Activated gamma-delta T cell treated with Interleukin-2 at 50 U/mL for 16 hours (primary cell): ENCODE measurements around the gene CHST3.

Source experiments
- DNase-seq: peaks from one replicate; pipeline ENCODE4 v3.0.0-alpha.2; 2020

Gene CHST3

DNA sequence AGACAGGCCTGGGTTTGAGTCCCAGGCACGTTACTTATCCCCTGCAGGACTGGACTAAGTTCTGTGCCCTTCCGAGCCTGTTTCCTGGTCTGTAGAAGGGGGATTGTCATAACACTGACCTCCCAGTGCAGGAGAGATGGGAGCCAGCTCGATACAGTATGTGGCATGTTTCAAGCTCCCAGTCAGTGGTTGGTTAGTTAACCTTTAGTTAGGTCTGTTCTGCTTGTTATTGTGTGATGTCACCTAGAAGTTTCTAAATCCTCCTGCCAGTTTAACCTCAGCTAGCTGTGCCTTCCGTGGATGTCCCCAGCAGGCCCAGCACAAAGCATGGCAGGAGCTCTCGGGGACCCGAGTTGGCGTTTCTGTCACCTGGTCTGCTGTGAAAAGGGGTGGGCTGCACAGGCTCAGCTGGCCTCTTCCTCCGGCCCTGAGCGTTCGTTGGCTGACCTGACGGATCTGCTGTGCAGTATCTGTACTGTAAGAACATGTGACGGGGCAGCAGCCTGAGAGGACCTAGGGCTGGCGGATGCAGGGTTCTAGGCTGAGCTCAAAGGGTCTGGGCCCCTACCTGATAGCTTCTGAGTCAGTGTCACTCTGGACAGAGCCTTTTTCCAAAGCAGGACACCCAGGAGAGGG, 71.2 kb downstream of the CHST3 start:
- no peak for DNase-seq

DNA sequence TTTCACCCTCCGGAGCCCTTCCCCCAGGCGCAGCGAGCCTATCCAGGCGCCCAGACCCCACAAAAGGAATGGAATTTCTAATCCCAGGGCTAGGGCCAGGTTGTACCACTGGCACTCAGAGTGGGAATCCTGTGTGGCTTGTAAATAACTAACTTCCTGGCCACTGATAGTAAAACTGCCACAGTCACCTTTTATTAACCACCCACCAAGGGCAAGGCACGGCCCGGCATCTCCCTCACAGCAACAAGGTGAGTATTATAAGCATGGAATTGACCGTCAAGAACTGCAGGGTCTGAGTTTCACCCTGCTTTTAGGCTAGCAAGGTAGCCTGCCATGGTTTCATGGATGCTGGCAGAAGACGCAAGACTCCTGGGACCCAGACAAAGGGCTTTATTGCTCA, 73.1 kb downstream of the CHST3 start:
- no peak for DNase-seq

DNA sequence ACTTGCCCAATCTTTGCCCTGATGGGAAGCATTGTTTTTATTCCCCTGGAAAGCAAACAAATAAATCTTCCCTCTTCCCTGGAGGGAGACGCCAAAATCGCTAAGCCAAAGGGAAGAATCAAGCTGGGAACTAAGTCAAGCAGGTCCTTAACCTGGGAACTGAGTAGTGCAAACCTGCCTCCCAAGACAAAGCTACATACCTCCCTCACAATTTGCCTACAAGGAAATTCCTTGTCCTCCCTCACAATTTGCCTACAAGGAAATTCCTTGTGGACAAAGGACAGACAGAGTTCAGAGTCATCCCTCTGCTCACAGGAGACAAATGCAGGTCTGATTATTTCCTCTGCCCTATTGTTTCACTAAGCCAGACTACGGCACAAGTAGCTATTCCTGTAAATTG, 73.6 kb downstream of the CHST3 start:
- DNase-seq, result no peak

DNA sequence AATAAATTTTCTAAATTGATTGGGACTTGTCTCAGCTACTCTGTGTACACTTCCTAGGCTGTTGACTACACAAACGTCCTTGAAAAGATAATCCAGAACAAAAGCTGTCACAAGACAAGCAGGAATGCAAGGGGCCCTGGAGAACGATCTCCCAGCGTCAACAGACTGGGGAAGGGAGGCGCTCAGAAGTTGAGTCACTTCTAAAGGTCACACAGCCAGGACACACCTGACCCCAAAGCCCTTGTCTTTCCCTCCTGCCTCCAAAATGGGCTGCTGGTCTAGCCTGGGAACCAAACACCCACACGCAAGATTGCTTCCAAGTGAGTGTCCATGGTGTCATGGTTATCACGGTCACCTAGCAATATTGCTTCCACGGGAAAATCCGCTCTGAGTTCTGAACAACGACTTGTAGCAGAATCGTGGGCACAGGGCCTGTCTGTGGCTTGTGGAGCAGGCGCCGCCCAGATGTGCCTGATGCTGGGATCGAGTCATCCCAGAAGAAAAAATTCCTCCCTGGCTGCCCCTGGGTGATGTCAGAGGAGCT, 74.3 kb downstream of the CHST3 start:
- DNase-seq, result no peak

DNA sequence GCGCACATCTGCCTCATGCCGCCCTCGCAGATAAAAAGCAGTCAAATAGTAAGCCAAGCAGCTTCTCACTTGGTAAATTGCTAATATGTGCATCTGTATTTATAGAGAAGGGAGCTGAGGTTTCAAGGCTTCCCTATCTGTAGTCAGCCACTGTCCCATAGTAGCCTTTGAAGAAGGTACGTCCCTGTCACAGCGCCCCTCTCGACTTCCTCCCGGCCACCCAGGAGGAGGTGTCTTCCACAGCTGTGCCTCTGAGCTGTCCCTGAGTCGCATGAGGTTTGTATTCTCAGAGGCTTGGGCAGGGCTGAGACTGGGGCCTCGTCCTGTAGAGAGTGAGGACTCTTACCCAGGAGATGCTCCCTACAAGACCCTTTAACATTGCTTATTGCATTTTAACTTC, 75.2 kb downstream of the CHST3 start:
- DNase-seq, result no peak

DNA sequence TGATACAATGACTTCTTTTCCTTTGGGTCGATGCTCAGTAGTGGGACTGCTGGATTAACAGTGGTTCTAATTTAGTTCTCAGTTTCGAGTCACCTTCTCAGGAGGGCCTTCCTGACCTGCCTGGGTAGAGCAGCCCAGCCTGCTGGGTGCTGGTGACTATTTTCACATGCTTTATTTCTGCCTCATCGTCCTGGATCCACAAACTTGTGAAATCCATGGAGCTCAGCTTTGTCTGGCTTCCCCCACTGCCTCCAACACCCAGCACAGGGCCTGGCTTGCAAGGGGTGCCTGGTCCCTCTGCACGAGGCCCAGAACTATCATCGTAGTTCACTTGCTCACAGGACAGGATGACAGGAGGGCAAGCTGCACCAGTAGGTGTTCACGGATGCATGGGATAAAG, 77.3 kb downstream of the CHST3 start:
- no peak for DNase-seq

DNA sequence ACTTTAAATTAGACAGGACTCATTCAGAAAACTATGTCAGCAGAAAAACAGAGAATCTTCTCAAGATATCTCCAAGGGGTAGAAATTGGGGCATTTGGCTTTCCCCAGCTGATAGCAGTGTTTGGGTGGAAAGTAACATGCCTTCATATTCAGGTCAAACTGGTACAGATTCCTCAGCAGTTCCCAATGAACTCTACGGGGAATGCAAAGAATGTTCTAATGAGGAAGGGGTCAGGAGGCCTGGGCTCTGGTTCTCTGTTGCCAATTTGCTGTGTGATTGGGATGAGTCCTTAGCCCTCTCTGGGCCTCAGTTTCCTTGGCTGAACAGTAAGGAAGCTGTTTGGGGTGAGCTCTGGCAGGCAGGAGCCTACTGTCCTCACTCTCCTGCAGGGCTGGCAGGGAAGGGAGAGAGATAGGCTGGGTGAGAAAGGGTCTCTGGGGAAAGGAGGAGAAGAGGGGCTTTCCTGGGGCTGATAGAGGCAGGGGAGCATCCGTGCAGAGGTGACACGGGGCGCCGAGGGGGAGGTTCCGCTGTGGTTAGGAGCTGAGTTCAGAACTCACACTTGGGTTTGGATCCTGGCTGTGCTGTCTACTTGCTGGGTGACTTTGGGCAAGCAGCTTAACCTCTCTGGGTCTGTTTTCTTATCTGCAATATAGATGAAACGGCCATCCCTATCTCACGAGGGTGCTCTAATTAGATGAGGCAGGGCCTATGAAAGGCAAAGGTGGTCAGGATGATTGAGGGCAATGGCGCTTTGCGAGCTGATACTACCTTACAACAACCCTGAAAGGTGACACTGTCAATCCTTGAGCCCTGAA, 79.0 kb downstream of the CHST3 start:
- no peak for DNase-seq

DNA sequence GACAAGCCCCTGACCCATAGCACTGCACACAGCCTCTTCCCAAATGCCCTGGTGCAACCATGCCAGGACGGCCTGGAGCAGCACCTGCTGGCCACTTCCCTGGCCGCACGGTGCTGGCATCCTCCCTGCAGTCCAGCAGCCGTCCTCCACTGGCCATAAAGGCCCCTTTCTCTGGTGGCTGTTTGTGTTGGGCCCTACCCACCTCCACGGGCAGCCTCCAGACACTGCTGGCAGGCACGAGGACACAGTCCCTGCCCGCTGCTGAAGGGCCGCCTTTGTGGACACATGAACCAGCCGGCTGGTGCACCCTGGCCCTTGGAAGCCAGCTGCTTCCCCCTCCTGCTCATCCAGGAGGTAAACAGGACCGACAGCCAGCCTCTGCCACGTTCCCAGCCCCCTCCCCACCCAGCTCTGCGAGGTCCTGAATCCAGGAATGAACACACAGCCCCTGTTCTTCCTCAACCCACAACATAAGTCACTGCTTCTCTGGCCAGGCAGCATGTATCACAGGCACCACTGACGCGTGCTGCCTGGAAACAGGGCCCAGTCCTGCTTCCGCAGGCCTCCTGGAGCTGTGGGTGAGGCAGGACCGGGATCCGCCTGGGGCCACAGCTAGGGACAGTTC, 80.3 kb downstream of the CHST3 start:
- DNase-seq, result no peak

DNA sequence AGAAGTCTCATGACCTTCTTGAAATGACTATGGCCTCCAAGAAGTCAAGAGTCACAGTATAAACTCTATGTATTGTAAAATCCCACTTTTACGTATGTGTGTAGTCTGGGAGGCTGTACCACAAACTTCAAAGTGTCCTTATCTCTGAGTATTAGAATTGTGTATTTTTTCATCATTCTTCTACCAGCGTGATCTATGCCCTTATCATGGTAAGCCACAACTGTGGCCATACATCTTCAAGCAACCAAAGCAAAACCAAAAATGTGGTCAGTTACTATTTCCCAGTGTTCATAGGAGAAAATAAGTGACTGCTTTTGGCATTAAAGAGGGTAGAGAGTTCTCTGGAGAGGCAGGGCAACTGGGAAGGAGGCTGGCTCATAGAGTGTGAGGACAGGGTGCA, 81.4 kb downstream of the CHST3 start:
- no peak for DNase-seq

DNA sequence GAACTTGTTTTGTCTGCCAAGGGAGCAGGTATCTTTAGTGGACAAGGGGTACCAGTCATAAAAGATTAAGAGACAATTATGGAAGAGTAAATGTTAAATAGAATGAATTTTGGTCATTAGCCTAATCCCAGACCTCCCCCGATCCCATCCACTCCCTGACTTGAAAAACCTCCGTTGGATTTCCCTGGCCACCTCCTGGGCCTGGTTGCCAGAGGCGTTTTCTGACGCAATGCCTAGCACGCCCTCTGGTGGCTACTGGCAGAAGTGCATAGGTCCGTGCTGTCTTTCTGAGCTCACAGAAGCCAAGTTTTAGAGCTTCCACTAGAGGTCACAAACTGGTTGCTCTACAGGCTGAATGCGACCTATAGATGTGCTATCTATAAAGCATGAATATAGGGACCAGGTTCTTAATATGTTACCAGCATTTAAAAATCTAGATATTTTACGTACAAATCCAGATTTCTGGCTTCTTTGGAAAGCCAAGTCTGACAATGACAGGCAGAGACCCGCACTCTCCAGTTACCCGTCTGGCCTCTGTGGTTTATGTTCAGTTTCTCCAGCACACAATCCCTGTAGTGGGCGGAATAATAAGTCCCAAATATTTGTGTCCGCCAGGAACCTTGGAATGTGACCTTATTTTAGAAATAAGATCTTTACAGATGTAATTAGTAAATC, 84.4 kb downstream of the CHST3 start:
- peak; percentile 92 for DNase-seq

DNA sequence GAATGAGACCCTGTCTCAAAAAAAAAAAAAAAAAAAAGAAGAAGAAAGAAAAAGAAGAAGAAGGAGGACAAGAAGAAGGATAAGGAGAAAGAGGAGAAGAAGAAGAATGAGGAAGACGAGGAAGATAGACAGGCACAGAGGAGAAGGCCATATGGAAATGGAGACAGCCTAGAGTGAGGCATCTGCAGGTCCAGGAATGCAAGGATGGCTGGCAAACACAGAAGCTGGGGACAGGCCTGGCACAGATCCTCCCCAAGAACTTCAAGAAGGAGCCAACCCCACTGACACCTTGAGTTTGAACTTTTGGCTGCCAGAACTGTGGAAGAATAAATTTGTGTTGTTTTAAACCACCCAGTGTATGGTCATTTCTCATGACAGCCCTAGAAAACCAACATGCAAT, 85.3 kb downstream of the CHST3 start:
- no peak for DNase-seq

DNA sequence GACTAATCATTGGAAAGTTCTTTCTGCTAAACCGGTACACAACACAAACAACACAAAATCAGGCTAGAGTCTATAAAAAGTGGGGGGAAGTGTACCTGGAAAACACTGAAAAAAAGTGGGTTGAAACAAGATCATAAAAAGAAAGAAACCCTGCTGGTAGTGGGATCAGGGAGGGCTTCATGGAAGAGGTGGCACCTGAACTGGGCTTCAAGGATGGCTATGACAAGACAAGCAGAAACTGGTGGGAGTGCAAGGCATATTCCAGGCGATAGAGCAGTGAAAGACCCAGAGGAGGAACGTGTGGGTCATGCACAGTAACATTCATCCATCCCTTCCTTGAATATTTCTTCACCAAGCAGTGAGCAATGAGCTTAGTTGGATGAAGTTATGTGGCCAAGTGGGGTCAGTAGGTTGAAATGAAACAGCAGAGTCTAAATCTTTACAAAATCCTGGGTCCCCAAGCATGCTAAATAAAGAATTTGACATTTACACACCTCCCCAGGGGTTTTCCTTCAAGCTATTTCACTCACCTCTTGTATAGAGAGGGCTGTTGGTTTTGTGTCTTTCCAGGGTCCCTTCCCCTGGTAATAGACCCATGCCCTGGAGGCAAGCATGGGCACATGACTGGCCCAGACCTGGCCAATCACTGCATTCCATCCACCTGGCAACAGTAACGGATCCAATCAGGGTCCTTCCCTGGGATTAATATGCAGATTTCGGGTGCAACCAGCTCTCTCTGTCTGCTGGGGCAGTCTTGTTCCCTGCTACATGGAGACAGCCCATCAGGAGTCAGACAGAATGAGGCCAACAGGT, 86.0 kb downstream of the CHST3 start:
- no peak for DNase-seq

DNA sequence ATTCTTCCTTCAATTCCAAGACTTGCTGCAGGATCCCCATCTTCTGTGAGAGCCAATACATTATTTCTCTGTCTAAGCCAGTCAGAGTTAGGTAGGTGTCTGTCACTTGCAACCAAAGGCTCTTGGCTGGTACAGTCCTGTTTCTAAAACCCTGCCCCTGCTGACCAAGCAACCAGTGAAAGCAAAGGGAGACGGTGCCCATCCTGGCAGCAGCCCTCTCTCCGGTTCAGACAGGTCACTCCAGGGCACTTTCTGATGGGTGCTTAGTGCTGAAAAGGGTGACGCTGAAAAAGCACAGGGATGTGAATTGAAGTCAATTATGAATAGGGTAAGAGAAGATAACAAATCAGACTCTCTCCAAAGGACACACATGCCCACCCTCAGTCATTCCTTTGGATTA, 86.7 kb downstream of the CHST3 start:
- DNase-seq, result no peak

DNA sequence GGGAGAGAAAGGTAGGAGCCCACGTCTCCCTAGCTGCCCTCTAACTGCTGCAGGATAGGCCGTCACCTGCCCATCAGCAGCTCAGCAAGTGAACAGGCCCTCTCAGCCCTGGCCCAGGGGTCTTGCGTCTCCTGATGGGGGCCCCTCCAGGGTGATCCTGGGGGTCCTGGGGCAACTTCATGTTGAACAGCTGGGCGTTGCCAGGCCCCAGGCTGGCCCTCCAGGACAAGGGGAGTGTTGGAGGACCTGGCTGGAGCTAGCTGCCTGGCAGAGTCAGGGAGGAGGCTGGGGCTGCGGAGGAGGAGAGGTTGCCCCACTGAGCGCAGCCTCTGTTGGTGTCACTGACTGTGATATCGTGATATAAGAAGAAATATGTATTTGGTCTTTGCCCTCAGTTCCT, 89.5 kb downstream of the CHST3 start:
- no peak for DNase-seq

DNA sequence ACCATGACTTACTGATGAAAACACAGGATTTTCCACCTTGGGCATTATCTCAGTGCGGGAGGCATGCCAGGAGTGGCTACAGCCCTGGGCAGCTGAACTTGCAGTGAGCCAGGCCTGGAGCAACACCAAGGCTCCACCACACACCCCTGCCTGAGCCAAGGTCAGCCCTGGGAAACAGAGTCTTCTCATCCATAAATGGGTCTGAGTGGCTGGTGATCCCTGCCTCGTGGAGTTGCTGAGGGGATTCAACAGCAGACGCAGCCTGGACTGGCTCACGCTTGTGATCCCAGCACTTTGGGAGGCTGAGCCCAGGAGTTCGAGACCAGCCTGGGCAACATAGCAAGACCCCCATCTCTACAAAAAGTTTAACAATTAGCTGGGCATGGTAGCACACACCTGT, 91.9 kb downstream of the CHST3 start:
- no peak for DNase-seq

DNA sequence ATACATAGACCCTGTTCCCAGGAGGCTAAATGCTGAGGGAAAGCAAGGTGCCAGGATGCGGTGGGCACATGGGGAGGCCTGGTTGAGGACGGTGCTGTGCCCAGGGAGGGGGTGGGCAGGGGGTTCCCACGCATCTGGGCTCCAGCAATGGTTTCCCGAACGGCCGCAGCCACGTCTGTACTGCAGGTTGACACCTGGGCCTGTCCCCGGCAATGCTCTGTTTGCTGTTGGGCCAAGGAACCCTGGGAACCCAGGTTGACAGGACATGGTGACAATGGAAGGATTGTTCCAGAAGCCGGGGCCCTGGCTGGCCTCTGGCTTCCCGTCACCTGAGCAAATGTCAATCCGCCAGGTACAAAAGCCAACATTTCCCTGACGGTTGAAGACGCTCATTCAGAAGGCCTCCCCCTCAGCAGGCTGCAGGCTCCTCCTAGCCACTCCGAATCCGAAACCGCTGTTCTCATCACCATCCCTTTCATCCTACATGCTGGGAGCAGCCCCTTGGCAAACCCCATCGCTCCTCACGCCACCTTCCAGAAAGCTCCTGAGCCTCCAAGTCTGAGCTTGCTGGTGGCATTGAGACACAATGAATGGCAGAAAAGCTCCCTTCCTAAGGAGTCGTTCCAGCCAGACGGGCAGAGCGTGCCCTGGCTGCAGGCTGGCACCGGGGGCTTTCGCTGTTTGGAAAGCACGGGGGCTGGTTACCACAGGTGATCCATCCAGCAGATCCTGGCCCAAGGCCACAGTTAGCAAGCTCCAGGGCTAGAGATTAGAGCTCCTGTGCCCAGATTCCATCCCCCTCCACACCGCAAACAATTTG, 92.9 kb downstream of the CHST3 start:
- DNase-seq, result no peak

DNA sequence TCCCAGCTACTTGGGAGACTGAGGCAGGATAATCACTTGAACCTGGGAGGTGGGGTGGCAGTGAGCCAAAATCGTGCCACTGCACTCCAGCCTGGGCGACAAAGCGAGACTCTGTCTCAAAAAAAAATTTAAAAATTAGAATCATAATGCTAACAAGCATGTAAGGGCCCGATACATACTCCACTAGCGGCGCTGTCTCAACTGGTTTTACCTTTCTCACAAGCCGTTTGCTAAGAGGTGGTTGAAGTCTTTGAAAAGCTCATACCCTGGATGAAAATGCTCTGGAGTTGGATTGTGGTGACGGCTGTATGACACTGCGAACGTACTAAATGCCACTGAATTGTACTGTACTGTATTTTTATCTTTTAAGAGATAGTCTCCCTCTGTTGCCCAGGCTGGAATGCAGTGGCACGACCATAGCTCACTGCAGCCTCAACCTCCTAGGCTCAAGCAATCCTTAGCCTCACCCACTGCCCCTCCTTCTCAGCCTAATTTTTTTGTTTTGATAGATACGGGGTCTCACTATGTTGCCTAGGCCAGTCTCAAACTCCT, 94.2 kb downstream of the CHST3 start:
- no peak for DNase-seq

DNA sequence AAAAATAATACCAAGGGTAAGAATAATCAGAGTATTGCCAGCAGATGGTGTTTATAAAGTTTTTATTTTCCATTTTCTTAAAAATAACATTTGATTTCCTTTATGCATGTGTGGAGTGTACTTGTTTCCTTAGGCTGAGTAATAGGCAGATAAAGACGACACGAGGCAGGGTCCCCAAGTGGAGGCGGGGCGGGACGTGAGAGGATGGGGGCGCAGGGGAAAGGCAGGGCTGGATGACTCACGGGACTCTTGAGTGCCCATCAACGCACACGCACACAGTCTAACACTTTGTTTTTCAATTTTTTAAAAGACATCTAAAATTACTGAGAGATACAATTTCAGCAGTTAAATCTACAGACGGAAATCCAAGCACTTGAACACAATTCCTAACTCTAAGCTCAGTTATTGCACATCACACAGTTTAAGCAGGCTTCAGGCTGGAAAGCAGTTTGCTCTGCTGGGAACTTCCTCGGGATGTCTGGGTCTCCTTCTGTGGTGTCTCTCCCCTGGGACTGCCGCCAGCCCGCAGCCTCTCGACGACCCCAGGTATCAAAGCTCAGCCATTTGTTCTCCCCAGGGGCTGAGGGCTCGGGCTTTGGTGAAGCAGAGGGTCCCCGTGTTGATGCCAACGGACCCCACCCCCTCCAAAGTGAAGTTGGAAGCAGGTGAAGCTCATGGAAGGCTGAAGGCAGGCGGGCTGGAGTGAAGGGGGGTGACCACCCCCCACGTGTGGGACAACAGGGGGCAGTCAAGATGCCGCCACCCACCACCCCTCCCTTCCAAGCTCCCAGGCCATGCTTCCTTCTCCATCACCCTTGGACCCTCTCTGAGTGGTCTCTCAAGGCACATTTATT, 95.0 kb downstream of the CHST3 start:
- DNase-seq, result no peak

DNA sequence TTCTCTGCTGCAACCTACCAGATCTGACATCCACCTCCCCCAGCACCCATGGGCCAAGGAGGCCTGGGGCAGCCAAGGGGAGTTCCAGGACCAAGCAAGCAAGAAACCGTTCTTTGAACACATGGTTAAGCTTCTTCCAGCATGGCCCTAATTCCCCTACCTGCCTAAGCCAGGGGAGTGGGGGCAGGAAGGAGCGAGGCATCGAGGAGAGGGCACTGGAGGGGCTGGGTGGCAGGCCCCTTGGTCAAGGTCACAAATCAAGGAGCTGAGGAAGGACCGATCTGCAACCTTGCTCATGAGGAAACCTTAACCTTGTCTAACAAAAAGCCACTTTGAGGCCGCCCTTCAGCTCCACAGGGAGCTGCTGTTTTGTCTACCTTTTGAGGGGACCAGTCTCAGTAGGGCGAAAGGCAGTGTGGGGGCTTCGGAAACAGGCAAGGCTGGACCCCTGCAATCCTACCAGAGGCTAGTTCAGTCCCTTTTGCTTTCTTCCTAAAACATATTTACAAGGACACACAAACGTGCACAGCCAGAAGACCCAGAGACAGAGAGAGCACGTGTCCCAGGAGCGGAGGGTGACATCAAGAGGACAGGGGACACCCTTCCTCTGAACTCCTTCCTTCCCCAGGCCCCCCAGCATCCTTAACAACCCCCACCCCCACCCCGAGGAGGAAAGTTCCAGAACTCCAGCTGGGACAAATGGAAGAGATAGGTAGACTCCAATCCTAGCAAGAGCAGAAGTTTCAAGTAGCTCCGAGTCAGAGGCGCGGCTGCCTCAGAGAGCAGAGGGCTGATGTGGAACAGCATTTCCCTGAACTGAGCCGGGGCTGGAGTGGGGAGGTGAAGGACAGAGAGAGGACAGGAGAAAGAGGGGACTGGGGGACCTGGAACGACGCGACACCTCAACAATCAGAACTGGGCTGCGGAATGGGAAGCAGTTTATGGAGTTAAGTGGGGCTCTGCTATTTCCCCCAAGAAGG, 95.9 kb downstream of the CHST3 start:
- no peak for DNase-seq
